ENCODE results near the gene TMEM220. TPM values are rescaled to one million over a fixed set of nuclear protein-coding genes. Genes with fewer than 3 reads are reported as not detected.

Gene TMEM220
- total and polyA plus RNA-seq, 2 experiments from 2014 or later: 3.1 to 7.8 TPM

- Mint-ChIP-seq H3K4me1 (peaks cover 8% of the 10 kb centered on the region; the same call in 2 of the 3 replicates), H3K27me3 (ENCODE audit: insufficient read depth, low read depth, poor library complexity) (peaks cover 4% of the 10 kb centered on the region), H3K9me3 (no peaks in the 10 kb centered on the region), H3K4me3 (no peak overlapping the region), H3K27ac (no peak overlapping the region), H3K36me3 (ENCODE audit: low read depth) (no peaks in the 10 kb centered on the region; the same call in 1 of the 3 replicates)
- no peak for ATAC-seq
- Histone ChIP-seq H3K4me1 (ENCODE audit: insufficient read depth) (no peaks in the 10 kb centered on the region; the same call in 1 of the 2 replicates), H3K79me2 (replicated peaks; ENCODE audit: insufficient read depth) (no peaks in the 10 kb centered on the region), H2AFZ (no peak overlapping the region), H3K4me2 (no peak overlapping the region), H3K27ac (ENCODE audit: low read depth) (no peak overlapping the region), H3K4me3 (no peak overlapping the region), H4K20me1 (replicated peaks; ENCODE audit: insufficient read depth) (no peaks in the 10 kb centered on the region), H3K36me3 (ENCODE audit: insufficient read depth) (no peaks in the 10 kb centered on the region), H3K27me3 (ENCODE audit: insufficient read depth) (no peaks in the 10 kb centered on the region), H3F3A (replicated peaks; ENCODE audit: low read depth) (no peaks in the 10 kb centered on the region), H3K9me2 (ENCODE audit: insufficient read depth) (no peaks in the 10 kb centered on the region)
- DNase-seq (ENCODE audit: low spot score): no peak
- no peak for TF ChIP-seq REST (IDR thresholded peaks at IDR 0.05; ENCODE audit: unreplicated experiment)
- TF ChIP-seq ETS1 (IDR thresholded peaks at IDR 0.05): no peak
- no peak for TF ChIP-seq CTCF (conservative IDR thresholded peaks at IDR 0.05; ENCODE audit: low read depth in 2 of 2)
- TF ChIP-seq NANOG (IDR thresholded peaks at IDR 0.05; ENCODE audit: borderline replicate concordance): no peak
- no peak for TF ChIP-seq EZH2phosphoT487 (IDR thresholded peaks at IDR 0.05; ENCODE audit: unreplicated experiment)
- no peak for TF ChIP-seq POLR2AphosphoS5 (IDR thresholded peaks at IDR 0.05; ENCODE audit: low read depth)
These were observed 32.2 kb upstream of the TMEM220 start for GRCh38 chr17:10762037-10762436.

GRCh38 chr17:10761281-10761680, 31.5 kb upstream of the TMEM220 start:
- ATAC-seq: no peak
- H3K4me1 Mint-ChIP-seq: peaks cover 15% of the 10 kb centered on the region
- H3K4me3 Mint-ChIP-seq: no peak overlapping the region
- TF ChIP-seq EZH2 (IDR thresholded peaks at IDR 0.05; ENCODE audit: low read depth, unreplicated experiment) (no peak), ETS1 (IDR thresholded peaks at IDR 0.05) (no peak)

More at GRCh38 chr17:10761281-10761680, 31.5 kb upstream of the TMEM220 start:
- H3K4me3 ChIP-seq: no peak overlapping the region
- H3F3A ChIP-seq (replicated peaks; ENCODE audit: low read depth): no peaks in the 10 kb centered on the region
- no peaks in the 10 kb centered on the region for H3K27me3 ChIP-seq (ENCODE audit: insufficient read depth)
- no peak overlapping the region for H3K4me2 ChIP-seq
- H2AFZ ChIP-seq: no peak overlapping the region
- H3K27ac ChIP-seq (ENCODE audit: low read depth): no peak overlapping the region
- Mint-ChIP-seq H3K27me3 (ENCODE audit: insufficient read depth, low read depth, poor library complexity) (peaks cover 8% of the 10 kb centered on the region), H3K9me3 (no peaks in the 10 kb centered on the region), H3K36me3 (ENCODE audit: low read depth) (no peaks in the 10 kb centered on the region; the same call in 2 of the 3 replicates), H3K27ac (no peak overlapping the region)
- H3K36me3 ChIP-seq (ENCODE audit: insufficient read depth): no peaks in the 10 kb centered on the region
- peaks cover 6% of the 10 kb centered on the region for H3K4me1 ChIP-seq (ENCODE audit: insufficient read depth)
- DNase-seq (ENCODE audit: low spot score): no peak
- H3K9me2 ChIP-seq (ENCODE audit: insufficient read depth): no peaks in the 10 kb centered on the region
- H4K20me1 ChIP-seq (replicated peaks; ENCODE audit: insufficient read depth): no peaks in the 10 kb centered on the region
- H3K79me2 ChIP-seq (replicated peaks; ENCODE audit: insufficient read depth): no peaks in the 10 kb centered on the region

Measured in GM23338 (cell line).